Vagina (tissue), 2 donors: ENCODE results near the gene PSME3IP1. TPM values are rescaled to one million over a fixed set of nuclear protein-coding genes. Genes with fewer than 3 reads are reported as not detected.

ENCODE experiments used
- DNase-seq, 2 donors: peaks; one replicate each; pipeline ENCODE4 v3.0.0-alpha.2; 2017; ENCODE audit errors: extremely low spot score in 2 of 2
- H3K27ac ChIP-seq: fragments of 200-600 bp; sonication (generic); one replicate; pipeline ENCODE4 v1.5.1; 2019
- H3K27me3 ChIP-seq: fragments of 200-600 bp; sonication (generic); one replicate; pipeline ENCODE4 v1.5.1; 2019
- H3K36me3 ChIP-seq, 2 donors: fragments of 200-600 bp; sonication (generic); one replicate each; pipeline ENCODE4 v1.5.1; 2017 to 2019
- H3K4me1 ChIP-seq: fragments of 200-600 bp; sonication (generic); one replicate; pipeline ENCODE4 v1.5.1; 2019
- H3K4me3 ChIP-seq, 2 donors: fragments of 200-600 bp; sonication (generic); 1 replicate in 1 of 2; 2 replicates in 1 of 2; pipeline ENCODE4 v1.5.1; 2016 to 2019
- H3K9me3 ChIP-seq: fragments of 200-600 bp; sonication (generic); one replicate; pipeline ENCODE4 v1.5.1; 2019
- POLR2A ChIP-seq, 2 donors: fragments of 450-650 bp; IDR thresholded peaks; one replicate each; pipeline ENCODE4 v1.6.1; 2017; ENCODE audit warnings: antibody characterized with exemption in 2 of 2, mild to moderate bottlenecking in 2 of 2, moderate library complexity in 2 of 2
- intact Hi-C: fragments of 100-400 bp; cut with DNase I; formaldehyde crosslinking; loops from one replicate; pipeline ENCODE4 v1.15.1; 2023
- total RNA-seq: library from RNA; depleted of rRNA; stranded (reverse); fragments of >200 nt; gene quantifications from one replicate; pipeline ENCODE4 v1.2.3, GENCODE V29; 2016
- TF ChIP-seq, protein P1 (sequence below), 3 experiments: fragments of 450-650 bp in 2 of 3; fragments of 200-600 bp in 1 of 3; sonication (generic) in 1 of 3; IDR thresholded peaks; one replicate each; pipeline ENCODE4 v1.5.1; 2017 to 2019; ENCODE audit warnings: antibody characterized with exemption in 3 of 3, mild to moderate bottlenecking in 2 of 3, moderate library complexity in 2 of 3

Gene PSME3IP1
- total RNA-seq, 1 donor from 2014 or later = 70.5 TPM

GRCh38 chr16:57102888-57103851, 82.7 kb downstream of the PSME3IP1 start:
- no peaks in the 10 kb centered on the region for H3K27me3 ChIP-seq
- no peaks in the 10 kb centered on the region for H3K36me3 ChIP-seq
- H3K9me3 ChIP-seq = no peaks in the 10 kb centered on the region
- intact Hi-C loops = no loop called here
- TF ChIP-seq, protein P1, sequence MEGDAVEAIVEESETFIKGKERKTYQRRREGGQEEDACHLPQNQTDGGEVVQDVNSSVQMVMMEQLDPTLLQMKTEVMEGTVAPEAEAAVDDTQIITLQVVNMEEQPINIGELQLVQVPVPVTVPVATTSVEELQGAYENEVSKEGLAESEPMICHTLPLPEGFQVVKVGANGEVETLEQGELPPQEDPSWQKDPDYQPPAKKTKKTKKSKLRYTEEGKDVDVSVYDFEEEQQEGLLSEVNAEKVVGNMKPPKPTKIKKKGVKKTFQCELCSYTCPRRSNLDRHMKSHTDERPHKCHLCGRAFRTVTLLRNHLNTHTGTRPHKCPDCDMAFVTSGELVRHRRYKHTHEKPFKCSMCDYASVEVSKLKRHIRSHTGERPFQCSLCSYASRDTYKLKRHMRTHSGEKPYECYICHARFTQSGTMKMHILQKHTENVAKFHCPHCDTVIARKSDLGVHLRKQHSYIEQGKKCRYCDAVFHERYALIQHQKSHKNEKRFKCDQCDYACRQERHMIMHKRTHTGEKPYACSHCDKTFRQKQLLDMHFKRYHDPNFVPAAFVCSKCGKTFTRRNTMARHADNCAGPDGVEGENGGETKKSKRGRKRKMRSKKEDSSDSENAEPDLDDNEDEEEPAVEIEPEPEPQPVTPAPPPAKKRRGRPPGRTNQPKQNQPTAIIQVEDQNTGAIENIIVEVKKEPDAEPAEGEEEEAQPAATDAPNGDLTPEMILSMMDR (IDR thresholded peaks at IDR 0.05) = no peak
- no peak for TF ChIP-seq POLR2A (IDR thresholded peaks at IDR 0.05)
- peaks cover 15% of the 10 kb centered on the region for H3K4me1 ChIP-seq
- no peak for DNase-seq
- H3K4me3 ChIP-seq = no peak overlapping the region
- H3K27ac ChIP-seq = no peak overlapping the region

Other genes with a start within 250 kb of the PSME3IP1 start
- gene CETP, start 224.1 kb downstream of the PSME3IP1 start, total RNA-seq = not detected
- gene NLRC5, start 196.5 kb downstream of the PSME3IP1 start, total RNA-seq = 114 TPM
- 40.3 TPM for gene CPNE2, start 93.5 kb downstream of the PSME3IP1 start, total RNA-seq
- 37.6 TPM for gene RSPRY1, start 290 bp upstream of the PSME3IP1 start, total RNA-seq
- gene ARL2BP, start 59.2 kb upstream of the PSME3IP1 start, total RNA-seq = 44.7 TPM
- gene PLLP, start 98.6 kb upstream of the PSME3IP1 start, total RNA-seq = 44.0 TPM
- gene CCL22, start 172.7 kb upstream of the PSME3IP1 start, total RNA-seq = 0.49 TPM
- gene CX3CL1, start 186.5 kb upstream of the PSME3IP1 start, total RNA-seq = 24.8 TPM
- gene CCL17, start 218.7 kb upstream of the PSME3IP1 start, total RNA-seq = not detected